ENCODE results near the gene GINS2.
A peak's percentile ranks its signal among the peaks of the same experiment; 100 is the strongest.

GINS2 gene

GRCh38 chr16:85659336-85659735, 29.4 kb downstream of the GINS2 start:
- H3K9ac ChIP-seq (ENCODE audit: low read length): no peak overlapping the region
- no peak overlapping the region for H3K27ac ChIP-seq (ENCODE audit: low read depth, low read length)
- peaks cover 65% of the 10 kb centered on the region for H3K36me3 ChIP-seq (ENCODE audit: control insufficient read depth, insufficient read depth, low read length)
- no peak overlapping the region for H3K4me3 ChIP-seq (ENCODE audit: low read length)
- H3K27me3 ChIP-seq (ENCODE audit: control insufficient read depth, insufficient read depth, low read length): no peaks in the 10 kb centered on the region
- H3K4me1 ChIP-seq (ENCODE audit: control insufficient read depth, insufficient read depth, low read length): no peaks in the 10 kb centered on the region

GRCh38 chr16:85658504-85659326, 30.0 kb downstream of the GINS2 start:
- Histone ChIP-seq H3K27ac (ENCODE audit: low read depth, low read length) (no peak overlapping the region), H3K9ac (ENCODE audit: low read length) (no peak overlapping the region), H3K4me1 (ENCODE audit: control insufficient read depth, insufficient read depth, low read length) (peaks cover under 1% of the 10 kb centered on the region), H3K36me3 (ENCODE audit: control insufficient read depth, insufficient read depth, low read length) (peaks cover 60% of the 10 kb centered on the region), H3K27me3 (ENCODE audit: control insufficient read depth, insufficient read depth, low read length) (no peaks in the 10 kb centered on the region), H3K4me3 (ENCODE audit: low read length) (no peak overlapping the region)

GRCh38 chr16:85657996-85658395, 30.8 kb downstream of the GINS2 start:
- Histone ChIP-seq H3K27ac (ENCODE audit: low read depth, low read length) (no peak overlapping the region), H3K27me3 (ENCODE audit: control insufficient read depth, insufficient read depth, low read length) (no peaks in the 10 kb centered on the region), H3K4me1 (ENCODE audit: control insufficient read depth, insufficient read depth, low read length) (peaks cover 6% of the 10 kb centered on the region), H3K36me3 (ENCODE audit: control insufficient read depth, insufficient read depth, low read length) (peaks cover 53% of the 10 kb centered on the region), H3K9ac (ENCODE audit: low read length) (no peak overlapping the region), H3K4me3 (ENCODE audit: low read length) (no peak overlapping the region)

GRCh38 chr16:85657267-85657650, 31.5 kb downstream of the GINS2 start:
- Histone ChIP-seq H3K4me3 (ENCODE audit: low read length) (no peak overlapping the region), H3K36me3 (ENCODE audit: control insufficient read depth, insufficient read depth, low read length) (peaks cover 48% of the 10 kb centered on the region), H3K4me1 (ENCODE audit: control insufficient read depth, insufficient read depth, low read length) (peaks cover 11% of the 10 kb centered on the region), H3K27ac (ENCODE audit: low read depth, low read length) (no peak overlapping the region), H3K27me3 (ENCODE audit: control insufficient read depth, insufficient read depth, low read length) (no peaks in the 10 kb centered on the region), H3K9ac (ENCODE audit: low read length) (no peak overlapping the region)

- Histone ChIP-seq H3K4me1 (ENCODE audit: control insufficient read depth, insufficient read depth, low read length) (peaks cover 17% of the 10 kb centered on the region), H3K27ac (ENCODE audit: low read depth, low read length) (no peak overlapping the region), H3K36me3 (ENCODE audit: control insufficient read depth, insufficient read depth, low read length) (peaks cover 45% of the 10 kb centered on the region)
Measured at GRCh38 chr16:85656351-85657266, 32.1 kb downstream of the GINS2 start.

GRCh38 chr16:85655216-85656129, 33.3 kb downstream of the GINS2 start:
- no peak overlapping the region for H3K9ac ChIP-seq (ENCODE audit: low read length)
- H3K27me3 ChIP-seq (ENCODE audit: control insufficient read depth, insufficient read depth, low read length): no peaks in the 10 kb centered on the region
- peaks cover 45% of the 10 kb centered on the region for H3K36me3 ChIP-seq (ENCODE audit: control insufficient read depth, insufficient read depth, low read length)
- no peak overlapping the region for H3K4me3 ChIP-seq (ENCODE audit: low read length)
- peaks cover 18% of the 10 kb centered on the region for H3K4me1 ChIP-seq (ENCODE audit: control insufficient read depth, insufficient read depth, low read length)
- H3K27ac ChIP-seq (ENCODE audit: low read depth, low read length): no peak overlapping the region

More at GRCh38 chr16:85656351-85657266, 32.1 kb downstream of the GINS2 start:
- no peak overlapping the region for H3K4me3 ChIP-seq (ENCODE audit: low read length)
- no peak overlapping the region for H3K9ac ChIP-seq (ENCODE audit: low read length)
- no peaks in the 10 kb centered on the region for H3K27me3 ChIP-seq (ENCODE audit: control insufficient read depth, insufficient read depth, low read length)

GRCh38 chr16:85654251-85655095, 34.3 kb downstream of the GINS2 start:
- H3K4me3 ChIP-seq (ENCODE audit: low read length): no peak overlapping the region
- H3K27ac ChIP-seq (ENCODE audit: low read depth, low read length): no peak overlapping the region
- H3K4me1 ChIP-seq (ENCODE audit: control insufficient read depth, insufficient read depth, low read length): peaks cover 18% of the 10 kb centered on the region
- H3K27me3 ChIP-seq (ENCODE audit: control insufficient read depth, insufficient read depth, low read length): no peaks in the 10 kb centered on the region
- H3K36me3 ChIP-seq (ENCODE audit: control insufficient read depth, insufficient read depth, low read length): peaks cover 45% of the 10 kb centered on the region
- no peak overlapping the region for H3K9ac ChIP-seq (ENCODE audit: low read length)

- H3K36me3 ChIP-seq (ENCODE audit: control insufficient read depth, insufficient read depth, low read length): peaks cover 36% of the 10 kb centered on the region
- H3K9ac ChIP-seq (ENCODE audit: low read length): no peak overlapping the region
- no peaks in the 10 kb centered on the region for H3K27me3 ChIP-seq (ENCODE audit: control insufficient read depth, insufficient read depth, low read length)
- peaks cover 18% of the 10 kb centered on the region for H3K4me1 ChIP-seq (ENCODE audit: control insufficient read depth, insufficient read depth, low read length)
- peak overlapping the region; percentile 67 for H3K27ac ChIP-seq (ENCODE audit: low read depth, low read length)
- H3K4me3 ChIP-seq (ENCODE audit: low read length): no peak overlapping the region
Measured at GRCh38 chr16:85653290-85653891, 35.4 kb downstream of the GINS2 start.

- Histone ChIP-seq H3K9ac (ENCODE audit: low read length) (no peak overlapping the region), H3K36me3 (ENCODE audit: control insufficient read depth, insufficient read depth, low read length) (peaks cover 31% of the 10 kb centered on the region), H3K27ac (ENCODE audit: low read depth, low read length) (peak overlapping the region; percentile 91), H3K4me3 (ENCODE audit: low read length) (peak overlapping the region; percentile 36), H3K27me3 (ENCODE audit: control insufficient read depth, insufficient read depth, low read length) (no peaks in the 10 kb centered on the region), H3K4me1 (ENCODE audit: control insufficient read depth, insufficient read depth, low read length) (peaks cover 18% of the 10 kb centered on the region)
Measured at GRCh38 chr16:85652431-85653221, 36.1 kb downstream of the GINS2 start.

- H3K4me3 ChIP-seq (ENCODE audit: low read length): no peak overlapping the region
- H3K27me3 ChIP-seq (ENCODE audit: control insufficient read depth, insufficient read depth, low read length): no peaks in the 10 kb centered on the region
- H3K9ac ChIP-seq (ENCODE audit: low read length): no peak overlapping the region
- H3K27ac ChIP-seq (ENCODE audit: low read depth, low read length): no peak overlapping the region
- H3K4me1 ChIP-seq (ENCODE audit: control insufficient read depth, insufficient read depth, low read length): peaks cover 18% of the 10 kb centered on the region
- H3K36me3 ChIP-seq (ENCODE audit: control insufficient read depth, insufficient read depth, low read length): peaks cover 25% of the 10 kb centered on the region
Measured at GRCh38 chr16:85651629-85652430, 36.9 kb downstream of the GINS2 start.
